GM12801 (cell line): ENCODE measurements around the gene HMCN2.

Experiments
- CTCF ChIP-seq: IDR thresholded peaks from one replicate; pipeline ENCODE4 v1.5.1; 2011; ENCODE audit warnings: control low read depth; ENCODE audit not compliant: insufficient read length; ENCODE audit errors: extremely low read depth

The HMCN2 gene

GRCh38 chr9:130468566-130468965 is 203.0 kb downstream of the HMCN2 start:
- TF ChIP-seq CTCF, result no peak

GRCh38 chr9:130470269-130470668 is 204.7 kb downstream of the HMCN2 start:
- no peak for TF ChIP-seq CTCF

DNA sequence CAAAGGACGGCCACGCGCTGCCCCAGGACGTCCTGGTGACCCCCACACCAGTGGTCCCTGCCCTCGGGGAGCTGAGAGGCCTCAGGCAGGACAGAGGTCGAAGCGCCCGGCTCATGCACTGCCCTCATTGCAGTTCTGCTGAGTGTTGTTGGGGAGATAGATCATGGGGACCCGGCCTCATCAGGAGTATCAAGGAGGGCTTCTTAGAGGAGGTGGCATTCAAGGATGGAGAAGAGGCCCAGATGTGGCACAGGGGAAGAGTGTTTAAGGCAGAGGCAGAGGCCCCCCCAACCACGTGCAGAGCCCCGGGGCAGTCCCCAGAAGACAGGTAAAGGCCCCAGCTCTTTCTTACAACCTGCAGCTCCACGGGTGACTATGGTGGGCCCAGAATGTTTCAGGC is 205.4 kb downstream of the HMCN2 start:
- no peak for TF ChIP-seq CTCF

GRCh38 chr9:130471411-130472183 is 206.0 kb downstream of the HMCN2 start:
- TF ChIP-seq CTCF, result no peak

GRCh38 chr9:130472184-130472705 is 206.7 kb downstream of the HMCN2 start:
- TF ChIP-seq CTCF, result no peak

GRCh38 chr9:130473009-130473408 is 207.4 kb downstream of the HMCN2 start:
- TF ChIP-seq CTCF, result no peak

DNA sequence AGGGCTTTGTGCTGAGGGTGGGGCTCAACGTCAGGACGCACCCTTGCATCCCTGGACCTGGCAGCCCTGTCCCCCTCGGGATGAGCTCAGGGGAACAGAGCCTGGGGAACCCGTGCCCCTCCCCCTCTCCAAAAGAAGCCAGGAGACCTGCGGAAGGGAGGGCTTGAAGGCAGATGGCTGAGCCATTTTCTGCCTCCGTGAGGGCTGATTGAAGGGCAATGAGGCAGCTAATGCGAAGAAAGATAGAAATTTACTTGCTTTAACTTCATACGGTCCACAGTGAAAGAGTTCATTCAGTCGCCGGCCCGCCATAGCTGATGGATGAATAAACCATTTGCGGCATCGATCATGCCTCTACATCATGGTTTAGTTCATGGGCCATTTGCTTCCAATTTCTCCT is 208.0 kb downstream of the HMCN2 start:
- TF ChIP-seq CTCF, result no peak

DNA sequence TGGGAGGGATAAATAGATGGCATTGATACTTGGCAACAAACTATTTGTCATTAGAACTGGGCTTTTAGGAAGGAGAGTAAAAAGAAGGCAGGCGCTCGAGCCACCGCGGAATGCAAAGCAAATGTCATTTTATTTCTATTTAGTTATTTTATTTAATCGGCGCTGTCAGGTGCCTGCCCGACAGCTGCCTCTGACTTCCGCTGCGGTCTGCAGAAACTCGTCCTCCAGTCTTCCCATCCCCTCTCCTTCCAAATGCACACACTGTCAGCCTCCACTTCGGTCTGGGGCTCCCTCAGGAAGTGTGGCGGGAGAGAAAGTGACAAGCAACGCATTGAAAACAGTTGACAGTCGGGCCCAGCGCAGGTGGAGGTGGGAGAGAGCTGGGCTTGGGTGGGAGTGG is 208.5 kb downstream of the HMCN2 start:
- no peak for TF ChIP-seq CTCF
